Esophagus muscularis mucosa (tissue), 4 donors: ENCODE data around the gene KCNQ2. TPM values are rescaled to one million over a fixed set of nuclear protein-coding genes. Genes with fewer than 3 reads are reported as not detected.

Experiments used
- DNase-seq: peaks from one replicate; pipeline ENCODE4 v3.0.0-alpha.2; 2017; ENCODE audit errors: extremely low spot score
- H3K27ac ChIP-seq, 4 donors: fragments of 200-600 bp; sonication (generic); replicated peaks in 1 of 4; 1 replicate in 3 of 4; 2 replicates in 1 of 4; pipeline ENCODE4 v1.5.1; 2016 to 2019; ENCODE audit warnings: mild to moderate bottlenecking in 1 of 4
- H3K27me3 ChIP-seq, 4 donors: fragments of 200-600 bp; sonication (generic); one replicate each; pipeline versions ENCODE4 v1.5.1 to v1.6.0; 2016 to 2019
- H3K36me3 ChIP-seq, 4 donors: fragments of 200-600 bp; sonication (generic); one replicate each; pipeline ENCODE4 v1.5.1; 2016 to 2019
- H3K4me1 ChIP-seq, 4 donors: fragments of 200-600 bp; sonication (generic); one replicate each; pipeline ENCODE4 v1.5.1; 2016 to 2019
- H3K4me3 ChIP-seq, 4 donors: fragments of 200-600 bp; sonication (generic); 1 replicate in 2 of 4; 2 replicates in 2 of 4; pipeline ENCODE4 v1.5.1; 2016 to 2019; ENCODE audit warnings: mild to moderate bottlenecking in 4 of 4, moderate library complexity in 1 of 4
- H3K9me3 ChIP-seq, 4 donors: fragments of 200-600 bp; sonication (generic); 1 replicate in 3 of 4; 2 replicates in 1 of 4; pipeline ENCODE4 v1.5.1; 2016 to 2019
- CTCF ChIP-seq, 3 experiments: fragments of 200-600 bp in 2 of 3; fragments of 450-650 bp in 1 of 3; sonication (generic) in 2 of 3; IDR thresholded peaks; one replicate each; pipeline ENCODE4 v1.5.1; 2017 to 2019; ENCODE audit warnings: antibody characterized with exemption in 3 of 3, mild to moderate bottlenecking in 2 of 3, moderate library complexity in 1 of 3
- EP300 ChIP-seq: sonication (generic); formaldehyde crosslinking; IDR thresholded peaks from one replicate; pipeline ENCODE4 v1.6.1; 2017; ENCODE audit warnings: antibody characterized with exemption
- POLR2A ChIP-seq: fragments of 450-650 bp; IDR thresholded peaks from one replicate; pipeline ENCODE4 v1.6.1; 2017; ENCODE audit warnings: antibody characterized with exemption, moderate library complexity, mild to moderate bottlenecking, low read depth
- POLR2AphosphoS5 ChIP-seq, 2 donors: sonication (generic); formaldehyde crosslinking; IDR thresholded peaks; one replicate each; pipeline ENCODE4 v1.6.1; 2017; ENCODE audit warnings: antibody characterized with exemption in 2 of 2
- WGBS: methylation state at CpG from one replicate; pipeline ENCODE4 v1.1.5; 2018; 5-methylcytosine and 5-hydroxymethylcytosine counted together
- intact Hi-C: fragments of 100-400 bp; cut with DNase I; formaldehyde crosslinking; loops from one replicate; pipeline ENCODE4 v1.15.1; 2023
- total RNA-seq, 4 donors: library from RNA; depleted of rRNA; stranded (reverse); fragments of >200 nt; gene quantifications; one replicate each; pipeline versions ENCODE4 v1.1.0 to v1.2.1, GENCODE V29; 2016

Gene KCNQ2
- total RNA-seq, 4 donors from 2014 or later, result 0.11 to 1.6 (median 0.50) TPM; not detected in 1

DNA sequence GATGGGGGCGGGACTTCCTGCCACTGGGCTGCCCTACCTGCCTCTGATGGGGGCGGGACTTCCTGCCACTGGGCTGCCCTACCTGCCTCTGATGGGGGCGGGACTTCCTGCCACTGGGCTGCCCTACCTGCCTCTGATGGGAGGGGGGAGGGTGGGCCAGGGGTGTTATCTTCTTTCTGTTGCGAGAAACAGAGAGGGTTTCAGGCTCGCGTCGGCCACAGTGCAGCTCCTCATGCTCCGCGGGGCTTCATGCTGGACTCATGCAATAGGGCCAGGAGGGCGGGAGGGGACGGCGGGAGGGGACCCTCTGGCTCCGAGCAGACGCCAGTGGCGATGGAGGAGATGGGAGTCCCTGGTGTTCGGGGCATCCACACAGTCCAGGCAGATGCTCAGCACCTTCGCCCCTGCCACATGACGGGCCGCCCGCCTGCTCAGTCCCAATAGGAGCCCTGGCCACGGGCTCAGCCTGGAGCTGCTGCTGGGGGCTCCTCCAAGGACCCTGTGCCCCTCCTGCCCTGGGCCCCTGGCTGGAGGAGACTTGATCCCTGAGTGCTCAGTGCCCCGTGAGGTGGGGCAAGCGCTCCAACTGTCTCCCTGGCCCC, 62.5 kb downstream of the KCNQ2 start:
- Histone ChIP-seq H3K27me3 (peaks cover 0 to 73% (median 0%) of the 10 kb centered on the region in 4 donors), H3K4me1 (no peaks in the 10 kb centered on the region), H3K9me3 (no peaks in the 10 kb centered on the region), H3K36me3 (no peaks in the 10 kb centered on the region), H3K4me3 (no peak overlapping the region), H3K27ac (no peak overlapping the region)
- intact Hi-C loops, result no loop called here
- no CpG with 5 or more reads among the region's 23 CpGs for WGBS
- no peak for DNase-seq
- TF ChIP-seq POLR2A (no peak), POLR2AphosphoS5 (IDR thresholded peaks at IDR 0.05) (no peak), EP300 (no peak), CTCF (IDR thresholded peaks at IDR 0.05) (no peak)

- Histone ChIP-seq H3K9me3 (no peaks in the 10 kb centered on the region), H3K4me3 (no peak overlapping the region), H3K36me3 (no peaks in the 10 kb centered on the region), H3K4me1 (no peaks in the 10 kb centered on the region), H3K27me3 (peaks cover 0 to 73% (median 0%) of the 10 kb centered on the region in 4 donors), H3K27ac (no peak overlapping the region)
- intact Hi-C loops, result no loop called here
- no peak for DNase-seq
- TF ChIP-seq POLR2A (no peak), POLR2AphosphoS5 (IDR thresholded peaks at IDR 0.05) (no peak), CTCF (IDR thresholded peaks at IDR 0.05) (no peak), EP300 (no peak)
- WGBS, result 90% methylated on average over 18 of the region's 21 CpGs
Observed at GRCh38 chr20:63409066-63409833, 63.2 kb downstream of the KCNQ2 start.

DNA sequence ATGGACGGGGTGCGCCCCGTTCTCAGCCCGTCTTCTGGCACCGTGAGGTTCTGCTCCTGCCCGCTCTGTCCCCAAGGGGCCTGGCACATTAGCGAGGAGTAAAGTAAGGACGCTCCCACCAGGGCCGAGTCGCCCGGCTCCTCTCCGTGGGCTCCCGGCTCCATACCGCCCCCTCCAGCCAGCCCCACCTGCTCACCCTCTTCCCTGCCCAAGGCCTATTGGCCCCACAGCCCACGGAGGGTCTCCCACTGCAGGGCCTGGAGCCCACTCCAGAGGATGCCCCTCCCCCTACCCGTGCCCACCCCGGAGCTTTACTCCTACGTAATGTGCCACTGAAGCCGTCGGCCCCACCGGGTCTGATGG, 63.8 kb downstream of the KCNQ2 start:
- H3K27me3 ChIP-seq, result peaks cover 0 to 73% (median 0%) of the 10 kb centered on the region in 4 donors
- no peaks in the 10 kb centered on the region for H3K4me1 ChIP-seq
- H3K9me3 ChIP-seq, result no peaks in the 10 kb centered on the region
- no peak for DNase-seq
- H3K27ac ChIP-seq, result no peak overlapping the region
- intact Hi-C loops, result no loop called here
- TF ChIP-seq CTCF (IDR thresholded peaks at IDR 0.05) (no peak), EP300 (no peak), POLR2A (no peak), POLR2AphosphoS5 (IDR thresholded peaks at IDR 0.05) (no peak)
- WGBS, result 82% methylated on average over 9 of the region's 21 CpGs
- no peak overlapping the region for H3K4me3 ChIP-seq
- H3K36me3 ChIP-seq, result no peaks in the 10 kb centered on the region

GRCh38 chr20:63407928-63408683, 64.3 kb downstream of the KCNQ2 start:
- Histone ChIP-seq H3K27me3 (peaks cover 0 to 73% (median 0%) of the 10 kb centered on the region in 4 donors), H3K27ac (no peak overlapping the region), H3K36me3 (no peaks in the 10 kb centered on the region), H3K4me1 (no peaks in the 10 kb centered on the region), H3K9me3 (no peaks in the 10 kb centered on the region), H3K4me3 (no peak overlapping the region)
- DNase-seq, result no peak
- WGBS, result 95% methylated on average over 20 of the region's 27 CpGs
- intact Hi-C loops, result no loop called here
- TF ChIP-seq CTCF (IDR thresholded peaks at IDR 0.05) (no peak), POLR2AphosphoS5 (IDR thresholded peaks at IDR 0.05) (no peak), POLR2A (no peak), EP300 (no peak)
